Activated CD4-positive, CD25-positive, alpha-beta regulatory T cell (primary cell): ENCODE measurements around the gene IL17F.
A peak's percentile ranks its signal among the peaks of the same experiment; 100 is the strongest.

Source experiments
- DNase-seq, 4 experiments: peaks; one replicate each; lab custom pipeline; 2025; lab: John Stamatoyannopoulos, UW

Gene IL17F

GRCh38 chr6:52244400-52244799 is at the start of gene IL17F:
IL17F (minus strand) TSS chr6:52244500; CDS start chr6:52244429, 71 bp downstream.
- DNase-seq = no peak

GRCh38 chr6:52293067-52293466 is 48.8 kb upstream of the IL17F start:
- no peak for DNase-seq

GRCh38 chr6:52288841-52289240 is 44.5 kb upstream of the IL17F start:
- DNase-seq = no peak

- DNase-seq = no peak
Measured at GRCh38 chr6:52288216-52288615, 43.9 kb upstream of the IL17F start.

- DNase-seq = peak in 1 of 4 experiments; percentile 24
Measured at GRCh38 chr6:52286798-52287432, 42.6 kb upstream of the IL17F start.

GRCh38 chr6:52285177-52286068 is 41.1 kb upstream of the IL17F start:
- no peak for DNase-seq

- peak; percentile 78 to 87 (median 86) for DNase-seq
Measured at GRCh38 chr6:52284460-52285176, 40.3 kb upstream of the IL17F start, which contains the start of gene MCM3. MCM3 (minus strand) TSS chr6:52284742; CDS start chr6:52284674, 68 bp downstream.

- no peak for DNase-seq
Measured at GRCh38 chr6:52284131-52284459, 39.8 kb upstream of the IL17F start.

- DNase-seq = no peak
Measured at GRCh38 chr6:52283111-52283510, 38.8 kb upstream of the IL17F start.

- no peak for DNase-seq
Measured at GRCh38 chr6:52276130-52276529, 31.8 kb upstream of the IL17F start.

- no peak for DNase-seq
Measured at GRCh38 chr6:52271852-52272460, 27.7 kb upstream of the IL17F start.

- DNase-seq = peak; percentile 13 to 37 (median 22)
Measured at GRCh38 chr6:52263709-52264540, 19.6 kb upstream of the IL17F start.

- DNase-seq = no peak
Measured at GRCh38 chr6:52262620-52263344, 18.5 kb upstream of the IL17F start.

GRCh38 chr6:52261229-52261628 is 16.9 kb upstream of the IL17F start:
- DNase-seq = no peak

GRCh38 chr6:52260634-52261033 is 16.3 kb upstream of the IL17F start:
- no peak for DNase-seq

GRCh38 chr6:52255434-52255833 is 11.1 kb upstream of the IL17F start:
- no peak for DNase-seq

- no peak for DNase-seq
Measured at GRCh38 chr6:52254731-52255378, 10.6 kb upstream of the IL17F start.

- no peak for DNase-seq
Measured at GRCh38 chr6:52253494-52253893, 9.2 kb upstream of the IL17F start.

- no peak for DNase-seq
Measured at GRCh38 chr6:52251113-52251512, 6.8 kb upstream of the IL17F start.

GRCh38 chr6:52249078-52249477 is 4.8 kb upstream of the IL17F start:
- no peak for DNase-seq
